HepG2 (cell line): Measurements from ENCODE around the gene TUG1. TPM values are rescaled to one million over a fixed set of nuclear protein-coding genes. Genes with fewer than 3 reads are reported as not detected.

Experiments used
- ATF1 ChIP-seq: IDR thresholded peaks from 2 replicates; pipeline ENCODE4 v1.6.1; 2016; ENCODE audit warnings: mild to moderate bottlenecking, control low read depth
- BCL6 ChIP-seq: IDR thresholded peaks from 2 replicates; pipeline ENCODE4 v1.6.1; 2016; ENCODE audit warnings: missing genetic modification reagents, missing compliant biosample characterization
- BRF2 ChIP-seq: sonication (generic); formaldehyde crosslinking; IDR thresholded peaks from 2 replicates; pipeline ENCODE4 v1.8.1; 2022; ENCODE audit warnings: mild to moderate bottlenecking, missing genetic modification reagents
- CCAR2 ChIP-seq: fragments of 200-400 bp; formaldehyde crosslinking; optimal IDR thresholded peaks from 2 replicates; pipeline ENCODE3; 2018; ENCODE audit warnings: low read depth, mild to moderate bottlenecking, low read length, moderate library complexity
- CEBPZ ChIP-seq: IDR thresholded peaks from 2 replicates; pipeline ENCODE4 v1.6.1; 2012; ENCODE audit warnings: low read length, improper control_type of control experiment
- EHMT2 ChIP-seq: fragments of 200-600 bp; sonication (generic); IDR thresholded peaks from 2 replicates; pipeline ENCODE4 v1.7.0; 2017; ENCODE audit warnings: antibody characterized with exemption, low read depth, low read length, borderline replicate concordance
- FOXK1 ChIP-seq: sonication (generic); formaldehyde crosslinking; IDR thresholded peaks from 2 replicates; pipeline ENCODE4 v1.4.0; 2020; ENCODE audit warnings: low read depth, missing genetic modification reagents, borderline replicate concordance
- GTF3A ChIP-seq: sonication (generic); formaldehyde crosslinking; conservative IDR thresholded peaks from 2 replicates; pipeline ENCODE4 v1.4.0; 2020; ENCODE audit warnings: mild to moderate bottlenecking, missing genetic modification reagents
- HDAC6 ChIP-seq: fragments of 200-600 bp; sonication (generic); IDR thresholded peaks from 2 replicates; pipeline ENCODE4 v1.7.0; 2017; ENCODE audit warnings: mild to moderate bottlenecking, antibody characterized with exemption, low read length, low read depth
- IRF2 ChIP-seq: IDR thresholded peaks from 2 replicates; pipeline ENCODE4 v1.6.1; 2018; ENCODE audit warnings: missing genetic modification reagents, missing compliant biosample characterization
- KDM6A ChIP-seq: IDR thresholded peaks from 2 replicates; pipeline ENCODE4 v1.6.1; 2016; ENCODE audit warnings: low read depth
- KLF11 ChIP-seq: IDR thresholded peaks from 2 replicates; pipeline ENCODE4 v1.6.1; 2016; ENCODE audit warnings: missing compliant biosample characterization
- MXD3 ChIP-seq: IDR thresholded peaks from 2 replicates; pipeline ENCODE4 v1.6.1; 2016; ENCODE audit warnings: mild to moderate bottlenecking, missing biosample characterization, missing genetic modification reagents
- NR2F6 ChIP-seq, 2 experiments: IDR thresholded peaks; 2 replicates each; pipeline ENCODE4 v1.6.1; 2016; ENCODE audit warnings: antibody characterized with exemption in 1 of 2, mild to moderate bottlenecking in 1 of 2
- PHF20 ChIP-seq: sonication (generic); formaldehyde crosslinking; IDR thresholded peaks from 2 replicates; pipeline ENCODE4 v1.5.0; 2020; ENCODE audit warnings: mild to moderate bottlenecking, missing genetic modification reagents
- RARA ChIP-seq: IDR thresholded peaks from 2 replicates; pipeline ENCODE4 v1.6.1; 2016; ENCODE audit warnings: missing genetic modification reagents, missing compliant biosample characterization
- SMAD1 ChIP-seq: sonication (generic); formaldehyde crosslinking; IDR thresholded peaks from 2 replicates; pipeline ENCODE4 v1.4.0; 2020; ENCODE audit warnings: missing genetic modification reagents, low read depth, mild to moderate bottlenecking, borderline replicate concordance
- THAP7 ChIP-seq: sonication (generic); formaldehyde crosslinking; IDR thresholded peaks from 2 replicates; pipeline ENCODE4 v1.8.1; 2023; ENCODE audit warnings: mild to moderate bottlenecking, missing genetic modification reagents
- TSC22D2 ChIP-seq: sonication (generic); formaldehyde crosslinking; IDR thresholded peaks from 2 replicates; pipeline ENCODE4 v1.5.1; 2020; ENCODE audit warnings: missing genetic modification reagents, mild to moderate bottlenecking, borderline replicate concordance
- ZBTB20 ChIP-seq: sonication (generic); formaldehyde crosslinking; IDR thresholded peaks from 2 replicates; pipeline ENCODE4 v1.8.1; 2023; ENCODE audit warnings: missing genetic modification reagents, low read depth, mild to moderate bottlenecking, borderline replicate concordance
- ZNF432 ChIP-seq: sonication (generic); formaldehyde crosslinking; IDR thresholded peaks from 2 replicates; pipeline ENCODE4 v1.5.0; 2020; ENCODE audit warnings: missing genetic modification reagents, mild to moderate bottlenecking, borderline replicate concordance
- ZNF530 ChIP-seq: sonication (generic); formaldehyde crosslinking; IDR thresholded peaks from 2 replicates; pipeline ENCODE4 v1.5.0; 2020; ENCODE audit warnings: low read depth, mild to moderate bottlenecking, missing genetic modification reagents
- ZNF891 ChIP-seq: sonication (generic); formaldehyde crosslinking; IDR thresholded peaks from 2 replicates; pipeline ENCODE4 v1.5.0; 2020; ENCODE audit warnings: mild to moderate bottlenecking, missing genetic modification reagents
- polyA plus RNA-seq, 8 experiments: library from polyadenylated mRNA; depleted of rRNA in 3 of 8; stranded (reverse) in 7 of 8; unstranded in 1 of 8; fragments of >200 nt; fragmentation: Illumina TruSeq in 4 of 8; extraction: Trizol in 4 of 8; gene quantifications; 2 replicates each; pipeline versions ENCODE4 v1.2.1 to v1.2.3, GENCODE V29; 2011 to 2016; ENCODE audit warnings: low read depth in 4 of 8, missing spikeins in 1 of 8, mixed read lengths in 1 of 8; ENCODE audit not compliant: insufficient read depth in 1 of 8
- total RNA-seq, 5 experiments: library from RNA; depleted of rRNA; stranded (reverse); fragments of >200 nt; fragmentation: Illumina TruSeq; extraction: Trizol; gene quantifications; 2 replicates each; pipeline ENCODE4 v1.2.3, GENCODE V29; 2016; ENCODE audit warnings: low read depth in 1 of 5

The TUG1 gene
- total and polyA plus RNA-seq, 2 of the 13 experiments (the other 11 are each of a cell fraction or from before 2014, with no cell fraction given): 35.2 to 122 TPM

- TF ChIP-seq SMAD1 (CRISPR knock-in tag) (peak; percentile 6; the same call in 1 of the 2 replicates), ZNF432 (CRISPR knock-in tag) (peak; percentile 39; the same call in 1 of the 2 replicates), KDM6A (no peak), ZNF891 (CRISPR knock-in tag) (0 out of 2 replicates have a peak, but pooled peaks have one; percentile 45), ZNF530 (CRISPR knock-in tag) (no peak), TSC22D2 (CRISPR knock-in tag) (no peak), KLF11 (no peak), ZBTB20 (CRISPR knock-in tag) (peak; percentile 20; the same call in 1 of the 2 replicates), HDAC6 (no peak), GTF3A (CRISPR knock-in tag) (no peak), ATF1 (CRISPR knock-in tag) (no peak), BCL6 (CRISPR knock-in tag) (no peak), THAP7 (CRISPR knock-in tag) (no peak), BRF2 (no peak; the same call in 1 of the 2 replicates), FOXK1 (peak; percentile 30; the same call in 1 of the 2 replicates), CEBPZ (no peak), MXD3 (no peak; the same call in 1 of the 2 replicates), NR2F6 (IDR thresholded peaks at IDR 0.05) (no peak), NR2F6 (CRISPR knock-in tag; IDR thresholded peaks at IDR 0.05) (no peak; the same call in 1 of the 2 replicates), RARA (CRISPR knock-in tag) (0 out of 2 replicates have a peak, but pooled peaks have one; percentile 27), PHF20 (CRISPR knock-in tag) (0 out of 2 replicates have a peak, but pooled peaks have one; percentile 31), CCAR2 (no peak), EHMT2 (no peak), IRF2 (CRISPR knock-in tag) (no peak)
Measured at GRCh38 chr22:30968015-30968923, 796 bp upstream of the TUG1 start, which contains the start of gene MORC2 (continued).
